Measurements from ENCODE around the gene CACNG6. TPM values are rescaled to one million over a fixed set of nuclear protein-coding genes. Genes with fewer than 3 reads are reported as not detected.

CACNG6 gene
- total RNA-seq, 4 donors from 2014 or later: 25.2 to 50.3 (median 31.0) TPM

DNA sequence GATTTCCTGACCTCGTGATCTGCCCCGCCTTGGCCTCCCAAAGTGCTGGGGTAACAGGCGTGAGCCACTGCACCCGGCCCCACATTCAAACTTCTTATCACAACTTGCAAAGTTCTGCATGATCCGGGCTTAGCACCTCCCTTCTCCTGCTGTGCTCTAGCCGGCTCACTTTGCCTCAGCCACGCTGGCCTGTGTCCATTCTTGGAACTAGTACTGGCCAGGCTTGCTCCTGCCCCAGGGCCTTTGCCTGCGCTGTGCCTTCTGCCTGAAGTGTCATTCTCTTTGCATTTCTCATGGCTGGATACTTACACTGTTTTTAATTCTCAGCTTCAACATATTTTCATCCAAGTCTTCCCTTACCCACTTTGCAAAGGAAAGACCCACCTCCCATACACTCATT, 29.9 kb downstream of the CACNG6 start:
- ATAC-seq (no peak), DNase-seq (no peak)
- in situ Hi-C loops (cut with MboI; ENCODE audit: low sequenced_read_pairs in 4 of 4): loop anchor here (5.0 to 10.0 kb wide), 4 partner anchors 109 to 227 kb away; partner anchors contain the start of gene CACNG7 (in 1 of the 4)
- H3K4me1 ChIP-seq: no peaks in the 10 kb centered on the region
- no peak overlapping the region for H3K4me3 ChIP-seq
- TF ChIP-seq, protein P1, sequence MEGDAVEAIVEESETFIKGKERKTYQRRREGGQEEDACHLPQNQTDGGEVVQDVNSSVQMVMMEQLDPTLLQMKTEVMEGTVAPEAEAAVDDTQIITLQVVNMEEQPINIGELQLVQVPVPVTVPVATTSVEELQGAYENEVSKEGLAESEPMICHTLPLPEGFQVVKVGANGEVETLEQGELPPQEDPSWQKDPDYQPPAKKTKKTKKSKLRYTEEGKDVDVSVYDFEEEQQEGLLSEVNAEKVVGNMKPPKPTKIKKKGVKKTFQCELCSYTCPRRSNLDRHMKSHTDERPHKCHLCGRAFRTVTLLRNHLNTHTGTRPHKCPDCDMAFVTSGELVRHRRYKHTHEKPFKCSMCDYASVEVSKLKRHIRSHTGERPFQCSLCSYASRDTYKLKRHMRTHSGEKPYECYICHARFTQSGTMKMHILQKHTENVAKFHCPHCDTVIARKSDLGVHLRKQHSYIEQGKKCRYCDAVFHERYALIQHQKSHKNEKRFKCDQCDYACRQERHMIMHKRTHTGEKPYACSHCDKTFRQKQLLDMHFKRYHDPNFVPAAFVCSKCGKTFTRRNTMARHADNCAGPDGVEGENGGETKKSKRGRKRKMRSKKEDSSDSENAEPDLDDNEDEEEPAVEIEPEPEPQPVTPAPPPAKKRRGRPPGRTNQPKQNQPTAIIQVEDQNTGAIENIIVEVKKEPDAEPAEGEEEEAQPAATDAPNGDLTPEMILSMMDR (IDR thresholded peaks at IDR 0.05 in 4 of 5, conservative IDR thresholded peaks at IDR 0.05 in 1 of 5): no peak
- TF ChIP-seq POLR2A (IDR thresholded peaks at IDR 0.05): no peak
- H3K27ac ChIP-seq: no peak overlapping the region
- intact Hi-C loops (cut with DNase I; ENCODE audit: low total_unique reads): loop anchor here (5.0 kb wide), 3 partner anchors 39 to 824 kb away; no protein-coding TSS in a partner anchor
- H3K9me3 ChIP-seq: no peaks in the 10 kb centered on the region
- no peaks in the 10 kb centered on the region for H3K36me3 ChIP-seq
- peaks cover 0 to 1% (median 0%) of the 10 kb centered on the region in 3 donors for H3K27me3 ChIP-seq

DNA sequence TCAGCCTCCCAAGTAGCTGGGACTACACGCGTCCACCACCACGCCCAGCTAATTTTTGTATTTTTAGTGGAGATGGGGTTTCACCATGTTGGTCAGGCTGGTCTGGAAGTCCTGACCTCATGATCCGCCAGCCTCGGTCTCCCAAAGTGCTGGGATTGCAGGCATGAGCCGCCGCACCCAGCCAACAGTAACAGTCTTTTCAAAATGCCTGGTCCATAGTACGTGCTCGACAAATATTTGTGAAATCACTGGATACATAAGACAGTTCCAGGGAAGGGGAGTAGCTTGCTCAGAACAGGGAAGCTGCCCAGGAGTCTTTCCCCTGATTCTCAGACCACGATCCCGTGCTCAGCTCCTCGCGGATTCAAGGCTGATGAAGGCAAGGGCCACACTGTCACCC, 30.5 kb downstream of the CACNG6 start:
- no peak overlapping the region for H3K27ac ChIP-seq
- in situ Hi-C loops (cut with MboI; ENCODE audit: low sequenced_read_pairs in 4 of 4): loop anchor here (5.0 to 10.0 kb wide), 4 partner anchors 110 to 227 kb away; partner anchors contain the start of gene CACNG7 (in 1 of the 4)

DNA sequence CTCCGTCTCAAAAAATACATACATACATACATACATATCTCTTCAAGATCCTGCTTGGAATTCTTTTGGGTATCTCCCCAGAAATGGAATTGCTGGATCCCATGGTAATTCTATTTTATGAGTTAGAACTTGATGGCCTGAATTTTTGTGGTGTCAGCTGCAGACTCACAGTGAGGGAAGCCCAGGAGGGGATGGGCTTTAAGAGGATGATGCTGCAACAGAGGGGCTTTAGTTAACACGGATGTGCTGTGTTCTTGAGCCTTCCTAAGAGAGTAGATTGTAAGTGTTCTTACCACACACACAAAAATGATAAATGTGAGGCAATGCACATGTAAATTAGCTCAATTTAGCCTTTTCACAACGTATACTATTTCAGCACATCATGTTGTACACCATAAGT, 31.8 kb downstream of the CACNG6 start:
- Histone ChIP-seq H3K4me3 (no peak overlapping the region), H3K27ac (no peak overlapping the region), H3K9me3 (no peaks in the 10 kb centered on the region), H3K27me3 (peaks cover 0 to 4% (median 0%) of the 10 kb centered on the region in 3 donors), H3K4me1 (no peaks in the 10 kb centered on the region), H3K36me3 (no peaks in the 10 kb centered on the region)
- intact Hi-C loops (cut with DNase I; ENCODE audit: low total_unique reads) (loop anchor here (5.0 kb wide), 3 partner anchors 41 to 826 kb away; no protein-coding TSS in a partner anchor), in situ Hi-C loops (cut with MboI; ENCODE audit: low sequenced_read_pairs in 4 of 4) (loop anchor here (5.0 to 10.0 kb wide), 4 partner anchors 111 to 228 kb away; partner anchors contain the start of gene CACNG7 (in 1 of the 4))
- TF ChIP-seq, protein P1 (IDR thresholded peaks at IDR 0.05 in 4 of 5, conservative IDR thresholded peaks at IDR 0.05 in 1 of 5): no peak
- TF ChIP-seq POLR2A (IDR thresholded peaks at IDR 0.05): no peak
- DNase-seq (no peak), ATAC-seq (no peak)

More for the DNA sequence above, 30.5 kb downstream of the CACNG6 start:
- no peak overlapping the region for H3K4me3 ChIP-seq
- ATAC-seq: no peak
- no peaks in the 10 kb centered on the region for H3K36me3 ChIP-seq
- TF ChIP-seq POLR2A (IDR thresholded peaks at IDR 0.05): no peak
- TF ChIP-seq, protein P1 (IDR thresholded peaks at IDR 0.05 in 4 of 5, conservative IDR thresholded peaks at IDR 0.05 in 1 of 5): no peak
- H3K9me3 ChIP-seq: no peaks in the 10 kb centered on the region
- intact Hi-C loops (cut with DNase I; ENCODE audit: low total_unique reads): loop anchor here (5.0 kb wide), 3 partner anchors 40 to 825 kb away; no protein-coding TSS in a partner anchor
- H3K4me1 ChIP-seq: no peaks in the 10 kb centered on the region
- no peak for DNase-seq
- H3K27me3 ChIP-seq: no peaks in the 10 kb centered on the region

DNA sequence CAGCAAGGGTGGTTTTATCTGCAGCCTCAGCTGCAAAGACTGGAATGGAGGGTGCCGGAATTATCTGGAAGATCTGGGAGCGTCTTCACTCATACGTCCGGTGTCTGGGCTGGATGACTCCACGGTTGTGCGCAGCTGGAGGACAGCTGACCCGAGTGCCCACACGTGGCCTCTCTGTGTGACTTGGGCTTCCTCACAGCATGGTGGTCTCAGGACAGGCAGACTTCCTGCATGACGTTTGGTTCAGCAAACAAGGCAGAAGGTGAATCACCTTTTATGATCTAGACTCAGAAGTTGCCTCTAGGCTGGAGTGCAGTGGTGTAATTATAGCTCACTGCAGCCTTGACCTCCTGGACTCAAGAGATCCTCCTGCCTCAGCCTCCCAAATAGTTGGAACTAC, 33.2 kb downstream of the CACNG6 start:
- H3K36me3 ChIP-seq: no peaks in the 10 kb centered on the region
- no peaks in the 10 kb centered on the region for H3K4me1 ChIP-seq
- DNase-seq (no peak), ATAC-seq (no peak)
- no peak overlapping the region for H3K4me3 ChIP-seq
- H3K9me3 ChIP-seq: no peaks in the 10 kb centered on the region
- in situ Hi-C loops (cut with MboI; ENCODE audit: low sequenced_read_pairs in 4 of 4) (loop anchor here (5.0 to 10.0 kb wide), 4 partner anchors 112 to 230 kb away; partner anchors contain the start of gene CACNG7 (in 1 of the 4)), intact Hi-C loops (cut with DNase I; ENCODE audit: low total_unique reads) (loop anchor here (2.0 to 5.0 kb wide), 4 partner anchors 42 to 827 kb away; no protein-coding TSS in a partner anchor)
- no peak overlapping the region for H3K27ac ChIP-seq
- peaks cover 0 to 4% (median 2%) of the 10 kb centered on the region in 3 donors for H3K27me3 ChIP-seq
- TF ChIP-seq, protein P1 (IDR thresholded peaks at IDR 0.05 in 4 of 5, conservative IDR thresholded peaks at IDR 0.05 in 1 of 5): no peak
- no peak for TF ChIP-seq POLR2A (IDR thresholded peaks at IDR 0.05)

Measured in gastrocnemius medialis (tissue), 4 donors.